ENCODE data around the gene THRSP. TPM values are rescaled to one million over a fixed set of nuclear protein-coding genes. Genes with fewer than 3 reads are reported as not detected.

The THRSP gene
- total and polyA plus RNA-seq, 8 donors = 0.33 to 1.4 (median 0.55) TPM; not detected in 5

- H3K4me3 ChIP-seq = no peak overlapping the region
- WGBS, 5 donors = 65 to 79% (median 76%) methylated on average over 2 of the region's 2 CpGs
- TF ChIP-seq, protein P1, sequence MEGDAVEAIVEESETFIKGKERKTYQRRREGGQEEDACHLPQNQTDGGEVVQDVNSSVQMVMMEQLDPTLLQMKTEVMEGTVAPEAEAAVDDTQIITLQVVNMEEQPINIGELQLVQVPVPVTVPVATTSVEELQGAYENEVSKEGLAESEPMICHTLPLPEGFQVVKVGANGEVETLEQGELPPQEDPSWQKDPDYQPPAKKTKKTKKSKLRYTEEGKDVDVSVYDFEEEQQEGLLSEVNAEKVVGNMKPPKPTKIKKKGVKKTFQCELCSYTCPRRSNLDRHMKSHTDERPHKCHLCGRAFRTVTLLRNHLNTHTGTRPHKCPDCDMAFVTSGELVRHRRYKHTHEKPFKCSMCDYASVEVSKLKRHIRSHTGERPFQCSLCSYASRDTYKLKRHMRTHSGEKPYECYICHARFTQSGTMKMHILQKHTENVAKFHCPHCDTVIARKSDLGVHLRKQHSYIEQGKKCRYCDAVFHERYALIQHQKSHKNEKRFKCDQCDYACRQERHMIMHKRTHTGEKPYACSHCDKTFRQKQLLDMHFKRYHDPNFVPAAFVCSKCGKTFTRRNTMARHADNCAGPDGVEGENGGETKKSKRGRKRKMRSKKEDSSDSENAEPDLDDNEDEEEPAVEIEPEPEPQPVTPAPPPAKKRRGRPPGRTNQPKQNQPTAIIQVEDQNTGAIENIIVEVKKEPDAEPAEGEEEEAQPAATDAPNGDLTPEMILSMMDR (IDR thresholded peaks at IDR 0.05) = no peak
- TF ChIP-seq EP300 (IDR thresholded peaks at IDR 0.05) (no peak), POLR2AphosphoS5 (IDR thresholded peaks at IDR 0.05) (no peak), POLR2A (IDR thresholded peaks at IDR 0.05) (no peak)
- H3K27ac ChIP-seq = no peak overlapping the region
- no peaks in the 10 kb centered on the region for H3K9me3 ChIP-seq
- no peaks in the 10 kb centered on the region for H3K27me3 ChIP-seq
- peaks cover 0 to 7% (median 3%) of the 10 kb centered on the region in 4 donors for H3K4me1 ChIP-seq
- DNase-seq = no peak
- H3K36me3 ChIP-seq = peaks cover 6 to 46% (median 43%) of the 10 kb centered on the region in 4 donors
- intact Hi-C loops (cut with DNase I; ENCODE audit: low total_unique reads) = no loop called here
These were observed 2.8 kb downstream of the THRSP start for GRCh38 chr11:78066471-78066870.

DNA sequence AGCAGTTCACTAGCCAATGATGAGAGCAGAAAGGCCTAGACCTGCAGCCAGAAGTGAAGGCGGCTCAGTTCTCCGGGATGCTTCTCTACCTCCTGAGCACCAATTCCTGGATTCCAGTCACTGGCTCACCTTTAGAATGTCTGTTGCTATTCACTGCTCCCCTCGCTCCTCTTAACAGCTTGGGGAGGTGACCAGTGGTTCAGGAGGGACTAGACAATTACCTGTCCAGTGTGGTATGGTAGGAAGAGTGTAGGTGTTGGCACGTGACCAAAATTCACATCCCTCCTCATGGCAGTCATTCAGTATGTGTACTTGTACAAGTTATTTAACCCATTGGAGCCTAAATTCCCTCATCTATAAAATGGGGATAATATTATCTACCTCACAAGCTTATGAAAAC, 4.0 kb downstream of the THRSP start:
- no peaks in the 10 kb centered on the region for H3K9me3 ChIP-seq
- TF ChIP-seq POLR2AphosphoS5 (IDR thresholded peaks at IDR 0.05) (no peak), EP300 (IDR thresholded peaks at IDR 0.05) (no peak), POLR2A (IDR thresholded peaks at IDR 0.05) (no peak)
- TF ChIP-seq, protein P1 (IDR thresholded peaks at IDR 0.05) = no peak
- 92 to 96% (median 95%) methylated on average over 4 of the region's 4 CpGs for WGBS, 5 donors
- H3K36me3 ChIP-seq = peaks cover 11 to 58% (median 55%) of the 10 kb centered on the region in 4 donors
- DNase-seq = no peak
- intact Hi-C loops (cut with DNase I; ENCODE audit: low total_unique reads) = no loop called here
- no peak overlapping the region for H3K27ac ChIP-seq
- no peaks in the 10 kb centered on the region for H3K4me1 ChIP-seq
- no peaks in the 10 kb centered on the region for H3K27me3 ChIP-seq
- H3K4me3 ChIP-seq = no peak overlapping the region

GRCh38 chr11:78069465-78069864, 5.8 kb downstream of the THRSP start:
- no peak overlapping the region for H3K27ac ChIP-seq
- H3K4me3 ChIP-seq = no peak overlapping the region
- peak in 1 of 2 donors; percentile 33 for DNase-seq
- TF ChIP-seq, protein P1 (IDR thresholded peaks at IDR 0.05) = no peak
- TF ChIP-seq POLR2AphosphoS5 (IDR thresholded peaks at IDR 0.05) (no peak), EP300 (IDR thresholded peaks at IDR 0.05) (no peak), POLR2A (IDR thresholded peaks at IDR 0.05) (no peak)
- peaks cover 11 to 65% (median 60%) of the 10 kb centered on the region in 4 donors for H3K36me3 ChIP-seq
- no peaks in the 10 kb centered on the region for H3K27me3 ChIP-seq
- H3K4me1 ChIP-seq = peaks cover 0 to 2% (median under 1%) of the 10 kb centered on the region in 4 donors
- intact Hi-C loops (cut with DNase I; ENCODE audit: low total_unique reads) = no loop called here
- 44 to 68% (median 57%) methylated on average over 2 of the region's 2 CpGs for WGBS, 5 donors
- no peaks in the 10 kb centered on the region for H3K9me3 ChIP-seq

DNA sequence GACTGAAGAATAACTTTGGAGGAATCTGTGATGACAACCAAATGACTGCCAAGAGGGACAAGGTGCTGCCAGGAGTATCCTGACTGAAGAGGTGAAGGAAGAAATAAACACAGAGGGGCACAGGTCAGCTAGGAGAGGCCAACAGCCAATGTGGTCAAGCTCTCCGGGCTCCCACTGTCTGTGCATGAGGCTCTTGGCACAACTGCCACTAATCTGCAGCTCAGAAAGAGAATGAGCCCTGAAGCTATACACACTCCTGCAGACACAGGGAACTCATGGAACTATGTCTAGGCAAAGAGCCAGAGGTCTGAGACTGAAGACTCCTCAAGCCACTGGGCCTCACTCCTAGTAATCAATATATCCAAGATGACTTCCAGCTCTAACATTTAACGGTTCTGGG, 7.0 kb downstream of the THRSP start:
- Histone ChIP-seq H3K9me3 (no peaks in the 10 kb centered on the region), H3K36me3 (peaks cover 11 to 65% (median 60%) of the 10 kb centered on the region in 4 donors), H3K27me3 (no peaks in the 10 kb centered on the region), H3K4me1 (peaks cover 0 to 13% (median 11%) of the 10 kb centered on the region in 4 donors), H3K27ac (no peak overlapping the region), H3K4me3 (no peak overlapping the region)
- WGBS, 5 donors = 76 to 90% (median 88%) methylated on average over 2 of the region's 2 CpGs
- DNase-seq = no peak
- intact Hi-C loops (cut with DNase I; ENCODE audit: low total_unique reads) = no loop called here
- TF ChIP-seq POLR2A (IDR thresholded peaks at IDR 0.05) (no peak), EP300 (IDR thresholded peaks at IDR 0.05) (no peak), POLR2AphosphoS5 (IDR thresholded peaks at IDR 0.05) (no peak)
- TF ChIP-seq, protein P1 (IDR thresholded peaks at IDR 0.05) = no peak

Measured in stomach (tissue), 9 donors.